Vagina (tissue), 2 donors: ENCODE results near the gene ZNF592.

ENCODE experiments used
- POLR2A ChIP-seq, 2 donors: fragments of 450-650 bp; IDR thresholded peaks; one replicate each; pipeline ENCODE4 v1.6.1; 2017; ENCODE audit warnings: antibody characterized with exemption in 2 of 2, mild to moderate bottlenecking in 2 of 2, moderate library complexity in 2 of 2
- TF ChIP-seq, protein P1 (sequence below), 3 experiments: fragments of 450-650 bp in 2 of 3; fragments of 200-600 bp in 1 of 3; sonication (generic) in 1 of 3; IDR thresholded peaks; one replicate each; pipeline ENCODE4 v1.5.1; 2017 to 2019; ENCODE audit warnings: antibody characterized with exemption in 3 of 3, mild to moderate bottlenecking in 2 of 3, moderate library complexity in 2 of 3

DNA sequence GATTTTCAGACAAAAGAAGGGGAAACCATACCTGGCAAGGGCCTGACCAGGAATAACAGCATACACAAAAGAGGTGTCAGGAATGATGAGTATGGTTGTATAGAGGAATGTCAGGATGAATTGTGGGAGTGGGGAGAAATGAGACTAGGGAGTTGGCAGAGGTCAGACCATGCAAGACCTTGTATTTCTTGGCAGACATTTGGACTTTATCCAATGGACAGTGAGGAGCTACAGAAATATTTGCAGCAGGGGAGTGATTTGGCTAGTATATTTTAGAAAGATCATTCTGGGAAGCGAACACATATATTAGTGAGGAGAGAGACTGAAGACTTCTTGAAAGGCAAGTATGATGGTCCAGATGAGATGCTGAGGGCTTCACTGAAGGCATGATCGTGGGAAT, 43.4 kb downstream of the ZNF592 start:
- TF ChIP-seq, protein P1, sequence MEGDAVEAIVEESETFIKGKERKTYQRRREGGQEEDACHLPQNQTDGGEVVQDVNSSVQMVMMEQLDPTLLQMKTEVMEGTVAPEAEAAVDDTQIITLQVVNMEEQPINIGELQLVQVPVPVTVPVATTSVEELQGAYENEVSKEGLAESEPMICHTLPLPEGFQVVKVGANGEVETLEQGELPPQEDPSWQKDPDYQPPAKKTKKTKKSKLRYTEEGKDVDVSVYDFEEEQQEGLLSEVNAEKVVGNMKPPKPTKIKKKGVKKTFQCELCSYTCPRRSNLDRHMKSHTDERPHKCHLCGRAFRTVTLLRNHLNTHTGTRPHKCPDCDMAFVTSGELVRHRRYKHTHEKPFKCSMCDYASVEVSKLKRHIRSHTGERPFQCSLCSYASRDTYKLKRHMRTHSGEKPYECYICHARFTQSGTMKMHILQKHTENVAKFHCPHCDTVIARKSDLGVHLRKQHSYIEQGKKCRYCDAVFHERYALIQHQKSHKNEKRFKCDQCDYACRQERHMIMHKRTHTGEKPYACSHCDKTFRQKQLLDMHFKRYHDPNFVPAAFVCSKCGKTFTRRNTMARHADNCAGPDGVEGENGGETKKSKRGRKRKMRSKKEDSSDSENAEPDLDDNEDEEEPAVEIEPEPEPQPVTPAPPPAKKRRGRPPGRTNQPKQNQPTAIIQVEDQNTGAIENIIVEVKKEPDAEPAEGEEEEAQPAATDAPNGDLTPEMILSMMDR (IDR thresholded peaks at IDR 0.05) = no peak
- no peak for TF ChIP-seq POLR2A (IDR thresholded peaks at IDR 0.05)
